HG02943 (cell line): ENCODE data around the gene ZCCHC12.
A peak's percentile ranks its signal among the peaks of the same experiment; 100 is the strongest.
"Not testable (repeated sequence)": the region's sequence is repeated elsewhere in the genome, so short reads cannot be mapped to it uniquely, and the experiment has no call there.

Experiments
- ATAC-seq: cut with Tn5 transposase; IDR thresholded peaks from one replicate; pipeline ENCODE4 v1.9.1; 2021; ENCODE audit warnings: mild to moderate bottlenecking, low read depth, moderate library complexity; ENCODE audit not compliant: unreplicated experiment

The ZCCHC12 gene

DNA sequence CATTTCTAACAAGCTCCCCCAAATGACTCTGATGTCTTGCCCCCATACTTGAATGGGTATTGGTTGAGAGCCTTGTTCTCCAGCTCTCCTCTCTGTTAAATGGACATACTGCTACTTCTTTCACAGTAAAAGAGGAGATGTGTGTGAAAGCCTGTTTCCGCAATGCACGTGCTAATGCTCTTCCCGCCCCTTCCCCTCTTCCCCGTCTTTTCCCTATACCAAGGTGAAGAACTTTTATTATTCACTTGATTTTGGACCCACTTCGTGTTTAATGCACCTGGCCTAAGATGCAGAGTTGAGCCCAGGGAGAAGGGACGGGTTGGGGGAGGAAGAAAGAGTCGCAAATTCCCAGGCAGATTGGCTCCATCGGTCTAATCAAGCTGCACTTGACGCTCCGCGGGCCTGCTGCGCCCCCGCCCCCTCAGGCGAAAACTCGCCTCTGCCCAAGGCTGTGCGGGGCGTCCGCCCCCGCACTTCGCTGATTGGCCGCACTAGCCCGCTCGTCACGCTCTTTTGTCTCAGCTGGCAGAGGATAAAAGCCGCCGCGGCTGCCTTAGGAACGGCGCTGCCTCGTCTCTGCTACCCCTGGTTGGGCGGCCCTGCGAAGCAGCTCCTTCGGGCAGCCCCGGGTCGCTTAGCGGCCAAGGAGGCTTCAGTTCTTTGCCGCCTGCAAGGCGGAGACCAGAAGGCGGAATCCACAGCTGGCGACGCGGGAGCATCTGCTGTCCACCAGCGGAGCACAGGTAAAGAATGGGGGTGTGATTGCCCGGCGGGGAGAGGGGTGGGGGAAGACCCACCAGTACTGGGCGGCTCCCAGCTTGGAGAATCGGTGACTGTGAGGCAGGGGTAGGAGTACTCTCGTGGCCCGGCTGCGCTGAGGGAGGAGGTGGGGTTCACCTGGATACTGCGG is at the start of gene ZCCHC12:
ZCCHC12 (plus strand) TSS at position 562 of the 910 bp plus-strand sequence. CDS start 1,421 bp downstream, outside the sequence.
- no peak for ATAC-seq

GRCh38 chrX:118779581-118779980 is 44.0 kb upstream of the ZCCHC12 start:
- no peak for ATAC-seq

GRCh38 chrX:118780509-118780908 is 43.1 kb upstream of the ZCCHC12 start:
- ATAC-seq: no peak

GRCh38 chrX:118780911-118781310 is 42.7 kb upstream of the ZCCHC12 start:
- no peak for ATAC-seq

- ATAC-seq: no peak
Observed at GRCh38 chrX:118795528-118796280, 27.9 kb upstream of the ZCCHC12 start.

- ATAC-seq: no peak
Observed at GRCh38 chrX:118802857-118803256, 20.8 kb upstream of the ZCCHC12 start.

GRCh38 chrX:118807151-118808017 is 16.2 kb upstream of the ZCCHC12 start:
- peak; percentile 73 for ATAC-seq

GRCh38 chrX:118817257-118817656 is 6.4 kb upstream of the ZCCHC12 start:
- not testable (repeated sequence) for ATAC-seq

- ATAC-seq: no peak
Observed at GRCh38 chrX:118824173-118824730, 628 bp downstream of the ZCCHC12 start.

- no peak for ATAC-seq
Observed at GRCh38 chrX:118825227-118825626, 1.6 kb downstream of the ZCCHC12 start.

DNA sequence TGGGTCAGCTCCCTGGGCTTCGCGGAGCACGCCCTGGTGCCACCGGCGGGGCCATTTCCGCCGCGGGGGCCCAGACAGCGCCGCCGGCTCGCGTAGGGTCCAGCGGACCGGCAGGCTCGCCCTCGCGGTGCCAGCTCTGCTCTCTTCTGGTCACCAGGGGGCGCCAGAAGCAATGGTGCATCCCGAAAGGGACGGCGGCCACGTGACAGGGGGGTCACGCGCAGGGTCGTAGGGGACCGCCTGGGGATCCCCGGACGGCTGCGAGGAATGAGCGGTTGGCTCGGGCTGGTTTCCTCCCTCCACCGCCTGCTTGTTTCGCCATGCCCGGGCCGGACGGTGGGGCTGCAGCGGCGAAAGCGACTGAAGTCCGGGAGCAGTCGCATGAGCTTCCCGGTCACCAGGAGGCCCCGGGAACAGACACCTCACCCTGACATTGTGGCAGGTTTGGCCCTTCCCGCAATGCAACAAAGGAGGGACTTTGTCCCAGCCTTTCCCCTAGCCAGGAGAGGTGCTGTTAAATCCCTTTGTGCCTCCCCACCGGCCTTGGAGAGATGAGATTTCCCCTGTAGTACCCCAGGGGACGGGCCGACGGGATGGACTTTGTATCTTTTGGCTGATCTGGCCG is 15.8 kb downstream of the ZCCHC12 start:
- no peak for ATAC-seq

DNA sequence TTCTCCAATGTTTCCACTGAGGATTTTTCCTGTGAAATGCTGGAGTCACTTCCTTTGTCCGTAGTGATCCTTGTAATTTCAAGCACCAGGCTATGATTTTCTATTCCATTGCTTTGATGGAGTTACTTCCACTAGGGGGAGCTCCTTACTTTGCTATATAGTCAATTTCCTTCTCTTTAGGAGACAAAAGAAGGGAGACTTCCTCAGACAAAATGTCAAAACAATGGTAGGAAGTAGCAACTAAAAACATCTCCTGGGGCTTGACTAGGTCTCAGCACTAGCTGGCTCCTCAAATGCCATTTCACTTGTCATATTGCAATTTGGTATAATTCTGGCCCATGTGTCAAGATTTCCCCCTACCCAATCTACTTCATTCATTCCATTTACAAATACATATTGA is 24.1 kb downstream of the ZCCHC12 start:
- ATAC-seq: no peak

DNA sequence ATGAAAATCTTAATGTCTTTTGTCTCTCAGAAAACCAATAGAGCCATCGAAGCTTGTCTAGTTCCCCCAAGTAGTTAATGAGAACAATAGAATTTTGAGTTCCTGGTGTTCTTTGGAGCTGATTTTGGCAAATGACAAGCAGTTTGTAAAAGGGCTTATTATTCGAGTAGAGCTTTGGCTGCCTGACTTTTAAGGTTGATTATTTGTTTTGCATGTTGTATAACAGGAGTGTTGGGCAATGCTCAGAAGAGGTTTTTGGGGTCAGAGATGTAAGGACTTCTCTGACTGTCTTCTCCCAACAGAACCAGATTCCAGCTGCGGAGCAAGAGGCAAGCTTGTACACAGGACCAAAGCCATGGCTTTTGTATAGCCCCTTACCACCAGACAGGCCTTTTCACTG is 30.0 kb downstream of the ZCCHC12 start:
- ATAC-seq: no peak

GRCh38 chrX:118855681-118856310 is 32.2 kb downstream of the ZCCHC12 start:
- no peak for ATAC-seq

GRCh38 chrX:118857006-118857405 is 33.4 kb downstream of the ZCCHC12 start:
- ATAC-seq: no peak

GRCh38 chrX:118861338-118861737 is 37.7 kb downstream of the ZCCHC12 start:
- no peak for ATAC-seq

- ATAC-seq: no peak
Observed at GRCh38 chrX:118862091-118862490, 38.5 kb downstream of the ZCCHC12 start.

GRCh38 chrX:118862979-118863378 is 39.4 kb downstream of the ZCCHC12 start:
- no peak for ATAC-seq

- ATAC-seq: no peak
Observed at GRCh38 chrX:118864063-118864635, 40.5 kb downstream of the ZCCHC12 start.
